Activated CD4-positive, alpha-beta T cell treated with anti-CD3 and anti-CD28 coated beads for 36 hours (primary cell): ENCODE measurements around the gene NMNAT2. TPM values are rescaled to one million over a fixed set of nuclear protein-coding genes. Genes with fewer than 3 reads are reported as not detected.
"Not testable (repeated sequence)": the region's sequence is repeated elsewhere in the genome, so short reads cannot be mapped to it uniquely, and the experiment has no call there.

Experiments used
- ATAC-seq: fragments of 200-7000 bp; cut with Tn5 transposase; one replicate; pipeline ENCODE4 v1.10.0; 2021; ENCODE audit warnings: mild to moderate bottlenecking, moderate library complexity
- CTCF ChIA-PET: fragments of 350-600 bp; sonication (Branson Sonifier 250); formaldehyde crosslinking; loops from one replicate; lab custom pipeline; 2021; ENCODE audit warnings: antibody characterized with exemption; lab: Charles Lee
- POLR2A ChIA-PET: fragments of 350-600 bp; sonication (Branson Sonifier 250); formaldehyde crosslinking; loops from one replicate; lab custom pipeline; 2021; ENCODE audit warnings: antibody characterized with exemption, inconsistent platforms; lab: Charles Lee
- DNase-seq: peaks from one replicate; pipeline ENCODE4 v3.0.0-alpha.2; 2020
- H3K27ac Mint-ChIP-seq: one replicate; pipeline ENCODE4 v1.8.0; 2021; ENCODE audit warnings: mixed read lengths
- H3K27me3 Mint-ChIP-seq: one replicate; pipeline ENCODE4 v1.8.0; 2021; ENCODE audit warnings: mixed read lengths
- H3K36me3 Mint-ChIP-seq: one replicate; pipeline ENCODE4 v1.8.0; 2021; ENCODE audit warnings: low read depth, mixed read lengths
- H3K4me1 Mint-ChIP-seq: one replicate; pipeline ENCODE4 v1.8.0; 2021; ENCODE audit warnings: mixed read lengths
- H3K4me3 Mint-ChIP-seq: one replicate; pipeline ENCODE4 v1.8.0; 2021; ENCODE audit warnings: mild to moderate bottlenecking, moderate library complexity, mixed read lengths
- H3K9me3 Mint-ChIP-seq: one replicate; pipeline ENCODE4 v1.8.0; 2021; ENCODE audit warnings: low read depth, mixed read lengths
- intact Hi-C, 2 experiments: fragments of 100-400 bp; cut with DNase I in 1 of 2; cut with micrococcal nuclease in 1 of 2; formaldehyde crosslinking; loops; one replicate each; pipeline versions ENCODE4 v1.14.2 to v1.15.1; 2022 to 2024; cut with DNase I, micrococcal nuclease
- total RNA-seq, 2 experiments: library from RNA; stranded (reverse); gene quantifications; one replicate each; pipeline ENCODE4 v1.2.3, GENCODE V29; 2021

NMNAT2 gene
- total RNA-seq, 2 experiments from 2014 or later, result not detected

DNA sequence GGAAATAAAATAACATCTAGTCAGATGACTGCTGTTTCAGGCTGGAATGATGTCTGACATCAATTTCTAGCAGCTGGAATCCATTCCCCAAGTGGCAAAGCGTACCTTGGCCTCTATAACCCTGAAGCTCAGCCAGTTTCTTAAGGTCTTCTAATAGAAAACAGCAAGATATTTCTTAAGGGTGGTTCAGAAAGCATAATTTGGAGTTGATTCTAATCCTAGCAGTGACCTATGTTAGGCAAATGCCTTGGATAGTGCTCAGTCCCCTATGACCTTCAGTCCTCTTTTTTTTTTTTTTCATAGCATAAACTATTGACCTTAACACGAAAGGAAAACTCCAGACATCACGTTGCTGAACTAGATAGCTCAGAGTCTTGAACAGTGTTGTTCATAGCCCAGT, 175.6 kb downstream of the NMNAT2 start:
- intact Hi-C loops, result no loop called here
- POLR2A ChIA-PET, result no interaction called here
- ATAC-seq (no peak), DNase-seq (no peak)
- no peak overlapping the region for H3K27ac Mint-ChIP-seq
- H3K36me3 Mint-ChIP-seq, result no peaks in the 10 kb centered on the region
- no peaks in the 10 kb centered on the region for H3K9me3 Mint-ChIP-seq
- CTCF ChIA-PET, result interaction anchor here (1.2 kb wide), 1 partner anchor 50 kb away, joined by 3 read pairs; no protein-coding TSS in a partner anchor
- peaks cover 14% of the 10 kb centered on the region for H3K27me3 Mint-ChIP-seq
- no peaks in the 10 kb centered on the region for H3K4me1 Mint-ChIP-seq
- H3K4me3 Mint-ChIP-seq, result no peak overlapping the region

DNA sequence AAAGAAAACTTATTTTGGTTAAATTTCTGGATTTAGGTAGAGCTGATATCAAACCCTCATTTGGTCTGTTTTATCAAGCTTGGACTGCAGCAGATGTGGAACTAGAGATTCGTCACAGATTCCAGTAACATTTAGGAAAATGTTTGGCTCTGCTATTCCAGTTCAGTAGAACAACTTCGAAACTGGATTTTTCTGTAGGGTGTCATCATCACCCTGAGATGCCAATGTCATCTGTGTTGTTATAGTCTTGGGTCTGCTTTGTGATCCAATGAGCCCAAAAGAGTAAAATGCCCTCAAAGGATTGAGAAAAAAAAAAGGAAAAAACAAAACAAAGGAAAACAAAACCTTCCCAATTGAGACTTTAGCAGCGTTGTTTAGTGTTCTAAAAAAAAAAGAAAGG, 176.7 kb downstream of the NMNAT2 start:
- H3K4me3 Mint-ChIP-seq, result no peak overlapping the region
- ATAC-seq (no peak), DNase-seq (no peak)
- POLR2A ChIA-PET, result no interaction called here
- H3K27me3 Mint-ChIP-seq, result peaks cover 14% of the 10 kb centered on the region
- H3K27ac Mint-ChIP-seq, result no peak overlapping the region
- H3K36me3 Mint-ChIP-seq, result no peaks in the 10 kb centered on the region
- no peaks in the 10 kb centered on the region for H3K9me3 Mint-ChIP-seq
- CTCF ChIA-PET, result no interaction called here
- no peaks in the 10 kb centered on the region for H3K4me1 Mint-ChIP-seq
- intact Hi-C loops, result no loop called here

DNA sequence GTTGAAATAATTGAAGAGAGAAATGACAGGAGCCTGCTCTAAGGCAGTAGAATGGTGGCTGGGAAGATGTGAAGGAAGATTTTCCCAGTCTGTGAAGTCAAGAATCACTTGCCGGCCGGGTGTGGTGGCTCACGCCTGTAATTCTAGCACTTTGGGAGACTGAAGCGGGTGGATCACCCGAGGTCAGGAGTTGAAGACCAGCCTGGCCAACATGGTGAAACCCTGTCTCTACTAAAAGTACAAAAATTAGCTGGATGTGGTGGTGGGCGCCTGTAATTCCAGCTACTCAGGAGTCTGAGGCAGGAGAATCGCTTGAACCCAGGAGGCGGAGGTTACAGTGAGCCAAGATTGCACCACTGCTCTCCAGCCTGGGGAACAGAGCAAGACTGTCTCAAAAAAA, 177.3 kb downstream of the NMNAT2 start:
- CTCF ChIA-PET, intact Hi-C loops, ATAC-seq, H3K4me1 Mint-ChIP-seq, H3K9me3 Mint-ChIP-seq, H3K27ac Mint-ChIP-seq, H3K36me3 Mint-ChIP-seq, H3K4me3 Mint-ChIP-seq, POLR2A ChIA-PET, DNase-seq: not testable (repeated sequence)
- H3K27me3 Mint-ChIP-seq, result peaks cover 14% of the 10 kb centered on the region

DNA sequence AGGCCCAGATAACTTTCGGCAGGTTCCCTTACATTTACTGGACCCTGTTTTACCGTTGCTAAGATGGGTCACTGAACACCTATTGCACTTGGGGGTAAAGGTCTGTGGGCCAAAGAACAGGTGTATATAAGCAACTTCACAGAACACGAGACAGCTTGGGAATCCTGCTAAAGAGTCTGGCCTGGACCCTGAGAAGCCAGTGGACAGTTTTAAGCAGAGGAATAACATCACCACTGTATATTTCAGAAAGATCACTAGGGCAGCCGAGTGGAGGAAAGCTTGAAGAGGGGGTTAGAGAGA, 177.7 kb downstream of the NMNAT2 start:
- H3K27me3 Mint-ChIP-seq, result peaks cover 14% of the 10 kb centered on the region
- no peak overlapping the region for H3K4me3 Mint-ChIP-seq
- intact Hi-C loops, result no loop called here
- no peaks in the 10 kb centered on the region for H3K9me3 Mint-ChIP-seq
- no peak overlapping the region for H3K27ac Mint-ChIP-seq
- CTCF ChIA-PET, result no interaction called here
- ATAC-seq, result no peak
- DNase-seq, result no peak
- H3K4me1 Mint-ChIP-seq, result no peaks in the 10 kb centered on the region
- H3K36me3 Mint-ChIP-seq, result no peaks in the 10 kb centered on the region
- POLR2A ChIA-PET, result no interaction called here

DNA sequence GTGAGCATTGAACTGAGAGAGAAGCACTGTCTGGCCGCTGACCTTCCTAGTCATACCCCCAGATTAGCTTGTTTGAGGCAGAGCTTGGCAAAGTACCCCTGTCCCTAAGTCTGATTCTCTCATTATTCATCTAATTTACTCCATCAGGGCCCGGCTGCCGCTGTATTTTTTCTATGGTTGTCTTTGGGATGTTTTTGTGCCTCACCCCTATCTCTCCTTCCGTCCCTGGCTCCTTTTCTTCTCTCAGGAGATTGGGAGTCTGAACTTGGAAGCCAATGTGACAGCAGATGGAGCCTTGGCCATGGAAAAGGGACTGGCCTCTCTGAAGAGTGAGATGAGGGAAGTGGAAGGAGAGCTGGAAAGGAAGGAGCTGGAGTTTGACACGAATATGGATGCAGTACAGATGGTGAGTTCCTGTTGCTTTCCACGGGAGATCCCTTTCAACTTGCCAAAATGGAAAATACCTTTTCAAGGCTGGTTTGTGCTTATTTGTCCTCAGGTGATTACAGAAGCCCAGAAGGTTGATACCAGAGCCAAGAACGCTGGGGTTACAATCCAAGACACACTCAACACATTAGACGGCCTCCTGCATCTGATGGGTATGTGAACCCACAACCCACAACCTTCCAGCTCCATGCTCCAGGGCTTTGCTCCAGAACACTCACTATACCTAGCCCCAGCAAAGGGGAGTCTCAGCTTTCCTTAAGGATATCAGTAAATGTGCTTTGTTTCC, 178.2 kb downstream of the NMNAT2 start:
- ChIA-PET CTCF (interaction anchor here (0.8 kb wide), 1 partner anchor 95 kb away, joined by 3 read pairs; no protein-coding TSS in a partner anchor), POLR2A (no interaction called here)
- H3K4me3 Mint-ChIP-seq, result no peak overlapping the region
- peaks cover 14% of the 10 kb centered on the region for H3K27me3 Mint-ChIP-seq
- ATAC-seq (no peak), DNase-seq (no peak)
- H3K36me3 Mint-ChIP-seq, result no peaks in the 10 kb centered on the region
- no peaks in the 10 kb centered on the region for H3K4me1 Mint-ChIP-seq
- H3K27ac Mint-ChIP-seq, result no peak overlapping the region
- H3K9me3 Mint-ChIP-seq, result no peaks in the 10 kb centered on the region
- intact Hi-C loops, result loop anchor here in 1 of 2 experiments (10.0 kb wide), 1 partner anchor 275 kb away; no protein-coding TSS in a partner anchor

DNA sequence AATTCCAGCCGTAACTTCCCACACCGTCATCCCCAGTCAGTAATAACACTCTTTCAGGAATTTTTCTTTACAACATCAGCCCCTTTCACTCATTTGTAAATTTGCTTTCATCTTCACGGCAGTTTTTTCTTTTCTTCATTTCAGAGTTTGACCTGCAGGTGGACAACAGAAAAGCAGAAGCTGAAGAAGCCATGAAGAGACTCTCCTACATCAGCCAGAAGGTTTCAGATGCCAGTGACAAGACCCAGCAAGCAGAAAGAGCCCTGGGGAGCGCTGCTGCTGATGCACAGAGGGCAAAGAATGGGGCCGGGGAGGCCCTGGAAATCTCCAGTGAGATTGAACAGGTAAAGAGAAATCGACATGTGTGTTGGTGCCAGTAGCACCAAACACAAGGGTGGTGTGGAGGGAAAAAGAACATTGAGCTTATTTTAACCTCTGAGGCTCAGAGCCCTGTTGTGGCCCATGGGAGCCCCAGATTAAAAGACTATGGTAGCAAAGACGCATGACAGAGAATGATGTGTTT, 178.9 kb downstream of the NMNAT2 start:
- CTCF ChIA-PET, result interaction anchor here (0.6 to 0.8 kb wide), 2 partner anchors 23 to 95 kb away, joined by 3 read pairs; no protein-coding TSS in a partner anchor
- ATAC-seq, result no peak
- no peak overlapping the region for H3K4me3 Mint-ChIP-seq

DNA sequence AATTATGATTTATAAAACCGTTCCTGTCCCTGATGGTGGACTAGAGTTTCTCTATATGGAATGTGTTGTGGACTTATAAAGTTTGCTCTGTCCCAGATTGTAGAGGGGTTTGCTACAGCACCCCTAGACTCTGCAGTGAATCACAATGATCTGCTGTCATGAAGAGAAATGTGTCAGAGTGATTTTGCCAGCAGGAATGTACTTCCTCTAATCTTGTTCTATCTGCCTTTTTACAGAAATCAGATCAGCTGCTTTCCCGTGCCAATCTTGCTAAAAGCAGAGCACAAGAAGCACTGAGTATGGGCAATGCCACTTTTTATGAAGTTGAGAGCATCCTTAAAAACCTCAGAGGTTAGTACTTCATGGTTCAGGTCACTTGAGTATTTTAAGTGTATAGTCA, 180.1 kb downstream of the NMNAT2 start:
- no peaks in the 10 kb centered on the region for H3K4me1 Mint-ChIP-seq
- CTCF ChIA-PET, result interaction anchor here (0.6 kb wide), 1 partner anchor 316 kb away, joined by 3 read pairs; no protein-coding TSS in a partner anchor
- no peak overlapping the region for H3K27ac Mint-ChIP-seq
- intact Hi-C loops, result loop anchor here in 1 of 2 experiments (10.0 kb wide), 1 partner anchor 273 kb away; no protein-coding TSS in a partner anchor
- DNase-seq (no peak), ATAC-seq (no peak)
- H3K9me3 Mint-ChIP-seq, result no peaks in the 10 kb centered on the region
- H3K27me3 Mint-ChIP-seq, result peaks cover 10% of the 10 kb centered on the region
- POLR2A ChIA-PET, result no interaction called here
- H3K36me3 Mint-ChIP-seq, result no peaks in the 10 kb centered on the region
- no peak overlapping the region for H3K4me3 Mint-ChIP-seq

More for the DNA sequence above, 178.9 kb downstream of the NMNAT2 start:
- H3K9me3 Mint-ChIP-seq, result no peaks in the 10 kb centered on the region
- no peaks in the 10 kb centered on the region for H3K36me3 Mint-ChIP-seq
- no peak overlapping the region for H3K27ac Mint-ChIP-seq
- H3K27me3 Mint-ChIP-seq, result peaks cover 14% of the 10 kb centered on the region
- POLR2A ChIA-PET, result no interaction called here
- intact Hi-C loops, result loop anchor here in 1 of 2 experiments (10.0 kb wide), 1 partner anchor 274 kb away; no protein-coding TSS in a partner anchor
- DNase-seq, result no peak
- no peaks in the 10 kb centered on the region for H3K4me1 Mint-ChIP-seq

DNA sequence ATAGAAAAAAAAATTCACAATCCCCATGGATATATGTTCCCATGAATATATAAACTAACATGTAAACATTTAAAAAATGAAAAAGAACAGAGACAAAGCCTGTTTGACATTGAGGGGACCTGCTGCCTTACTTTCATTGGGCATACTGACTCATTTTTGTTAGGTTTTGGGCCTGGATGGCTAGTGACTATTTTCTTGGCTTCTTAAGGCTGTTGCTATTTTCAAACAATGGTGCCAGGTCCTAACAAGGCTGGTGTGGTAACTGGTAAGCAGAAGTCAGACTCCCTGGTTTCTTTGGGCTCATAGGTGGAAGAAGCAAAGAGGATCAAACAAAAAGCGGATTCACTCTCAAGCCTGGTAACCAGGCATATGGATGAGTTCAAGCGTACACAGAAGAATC, 181.1 kb downstream of the NMNAT2 start:
- Mint-ChIP-seq H3K27me3 (peaks cover 10% of the 10 kb centered on the region), H3K9me3 (no peaks in the 10 kb centered on the region), H3K4me3 (no peak overlapping the region), H3K27ac (no peak overlapping the region), H3K36me3 (no peaks in the 10 kb centered on the region), H3K4me1 (no peaks in the 10 kb centered on the region)
- DNase-seq (no peak), ATAC-seq (no peak)
- CTCF ChIA-PET, result no interaction called here
- POLR2A ChIA-PET, result no interaction called here
- intact Hi-C loops, result loop anchor here in 1 of 2 experiments (10.0 kb wide), 1 partner anchor 272 kb away; no protein-coding TSS in a partner anchor

DNA sequence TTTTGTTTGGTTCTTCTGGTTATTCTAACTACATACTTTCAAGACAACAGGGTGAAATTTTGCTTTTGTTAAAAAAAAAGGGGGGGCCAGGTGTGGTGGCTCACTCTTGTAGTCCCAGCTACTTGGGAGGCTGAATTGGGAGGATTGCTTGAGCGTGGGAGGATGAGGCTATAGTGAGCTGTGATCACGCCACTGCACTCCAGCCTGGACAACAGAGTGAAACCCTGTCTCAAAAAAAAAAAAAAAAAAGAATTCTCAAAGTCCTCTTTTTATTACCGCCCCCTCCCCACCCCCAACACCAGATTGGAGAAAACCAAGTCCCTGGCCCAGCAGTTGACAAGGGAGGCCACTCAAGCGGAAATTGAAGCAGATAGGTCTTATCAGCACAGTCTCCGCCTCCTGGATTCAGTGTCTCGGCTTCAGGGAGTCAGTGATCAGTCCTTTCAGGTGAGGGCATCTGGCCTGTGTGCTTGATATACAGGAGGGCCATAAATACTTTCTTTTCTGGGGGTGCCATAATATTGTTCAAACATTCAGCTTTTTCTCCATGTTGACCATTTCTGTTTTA, 181.9 kb downstream of the NMNAT2 start:
- Mint-ChIP-seq H3K4me1 (no peaks in the 10 kb centered on the region), H3K9me3 (no peaks in the 10 kb centered on the region), H3K4me3 (no peak overlapping the region), H3K27me3 (peaks cover 9% of the 10 kb centered on the region), H3K36me3 (no peaks in the 10 kb centered on the region), H3K27ac (no peak overlapping the region)
- CTCF ChIA-PET, result no interaction called here
- no peak for ATAC-seq
- DNase-seq, result no peak
- intact Hi-C loops, result loop anchor here in 1 of 2 experiments (10.0 kb wide), 1 partner anchor 271 kb away; no protein-coding TSS in a partner anchor
- POLR2A ChIA-PET, result no interaction called here

DNA sequence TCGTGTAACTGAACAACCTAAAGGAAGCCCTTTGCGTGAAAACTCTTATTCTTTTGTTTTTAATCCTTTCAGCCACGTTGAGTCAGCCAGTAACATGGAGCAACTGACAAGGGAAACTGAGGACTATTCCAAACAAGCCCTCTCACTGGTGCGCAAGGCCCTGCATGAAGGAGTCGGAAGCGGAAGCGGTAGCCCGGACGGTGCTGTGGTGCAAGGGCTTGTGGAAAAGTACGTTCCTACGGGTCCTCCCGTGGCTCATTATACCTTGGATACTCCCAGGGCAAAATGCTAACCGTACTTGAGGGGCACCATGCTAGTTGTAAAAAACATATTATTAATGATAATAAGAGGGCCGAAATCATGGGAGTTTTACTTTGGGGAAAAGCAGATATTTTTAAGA, 182.7 kb downstream of the NMNAT2 start:
- ATAC-seq, result no peak
- intact Hi-C loops, result loop anchor here in 1 of 2 experiments (10.0 kb wide), 1 partner anchor 271 kb away; no protein-coding TSS in a partner anchor
- Mint-ChIP-seq H3K27me3 (peaks cover 6% of the 10 kb centered on the region), H3K27ac (no peak overlapping the region), H3K4me1 (no peaks in the 10 kb centered on the region), H3K36me3 (no peaks in the 10 kb centered on the region), H3K9me3 (no peaks in the 10 kb centered on the region), H3K4me3 (no peak overlapping the region)
- POLR2A ChIA-PET, result no interaction called here
- DNase-seq, result no peak
- CTCF ChIA-PET, result interaction anchor here (1.1 kb wide), 1 partner anchor 12 kb away, joined by 3 read pairs; no protein-coding TSS in a partner anchor

DNA sequence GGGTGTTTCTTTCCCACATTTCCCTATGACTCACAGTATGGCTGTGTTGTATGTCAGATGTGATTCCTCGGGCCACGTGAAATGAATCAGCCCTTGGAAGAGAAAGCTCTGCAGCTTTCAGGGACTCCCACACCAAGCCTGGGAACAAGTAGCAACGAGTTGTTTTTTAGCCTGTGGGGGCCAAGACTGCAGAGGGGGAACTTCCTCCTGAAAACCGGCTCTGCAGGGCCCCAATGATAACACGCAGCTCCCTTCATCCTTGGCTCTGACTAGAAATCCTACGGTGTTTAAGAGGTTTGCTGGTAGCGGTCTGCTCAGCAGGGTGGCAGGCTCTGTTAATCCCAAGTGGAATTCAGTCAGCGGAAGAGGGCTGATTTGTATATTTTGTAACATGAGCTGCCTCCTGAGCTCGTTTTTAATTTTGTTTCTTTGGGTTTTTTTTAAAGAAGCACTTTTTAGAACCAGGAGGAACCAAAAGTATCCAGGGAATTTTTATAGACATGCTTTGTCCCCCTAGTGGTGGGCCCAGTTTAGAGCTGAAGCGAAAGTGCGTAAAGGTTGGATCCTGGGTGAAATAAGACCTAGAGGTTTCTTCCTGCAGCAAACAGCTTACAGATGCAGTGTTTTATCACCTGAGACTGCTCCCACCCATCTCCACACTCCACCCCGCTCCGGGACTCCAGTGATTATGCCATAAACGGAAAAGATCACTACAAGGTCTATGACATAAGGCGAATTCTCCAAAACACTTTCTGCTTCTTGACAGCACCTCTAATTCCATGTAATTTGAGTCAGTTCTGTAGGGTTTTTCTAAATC, 183.3 kb downstream of the NMNAT2 start:
- H3K4me3 Mint-ChIP-seq, result no peak overlapping the region
- no peaks in the 10 kb centered on the region for H3K9me3 Mint-ChIP-seq
- H3K4me1 Mint-ChIP-seq, result no peaks in the 10 kb centered on the region
- DNase-seq (no peak), ATAC-seq (no peak)
- no peak overlapping the region for H3K27ac Mint-ChIP-seq
- no peaks in the 10 kb centered on the region for H3K36me3 Mint-ChIP-seq
- intact Hi-C loops, result loop anchor here in 1 of 2 experiments (10.0 kb wide), 1 partner anchor 270 kb away; no protein-coding TSS in a partner anchor
- ChIA-PET CTCF (interaction anchor here (1.1 kb wide), 1 partner anchor 11 kb away, joined by 3 read pairs; no protein-coding TSS in a partner anchor), POLR2A (no interaction called here)
- H3K27me3 Mint-ChIP-seq, result peaks cover 5% of the 10 kb centered on the region
